AG04449 (cell line): ENCODE results near the gene CHD9NB.

Experiments used
- CTCF ChIA-PET: fragments of 350-600 bp; formaldehyde crosslinking; extraction: SDS; loops from one replicate; lab custom pipeline; 2021; ENCODE audit warnings: antibody characterized with exemption; lab: Yijun Ruan, JAX
- POLR2A ChIA-PET: fragments of 400-600, 350-600 bp; formaldehyde crosslinking; extraction: SDS; loops from one replicate; lab custom pipeline; 2020; ENCODE audit warnings: antibody characterized with exemption, inconsistent platforms; lab: Yijun Ruan, JAX
- DNase-seq: peaks from one replicate; pipeline ENCODE4 v3.0.0-alpha.2; 2010; ENCODE audit warnings: low read depth, low spot score
- H3K4me3 ChIP-seq: 2 replicates; pipeline ENCODE4 v1.5.1; 2011; ENCODE audit warnings: low read depth, mild to moderate bottlenecking, control low read depth, low read length
- TF ChIP-seq, protein P1 (sequence below): IDR thresholded peaks from one replicate; pipeline ENCODE4 v1.5.1; 2011; ENCODE audit warnings: mild to moderate bottlenecking, moderate library complexity, low read length, control low read depth, inconsistent platforms; ENCODE audit not compliant: insufficient read depth; ENCODE audit errors: missing control alignments

CHD9NB gene

DNA sequence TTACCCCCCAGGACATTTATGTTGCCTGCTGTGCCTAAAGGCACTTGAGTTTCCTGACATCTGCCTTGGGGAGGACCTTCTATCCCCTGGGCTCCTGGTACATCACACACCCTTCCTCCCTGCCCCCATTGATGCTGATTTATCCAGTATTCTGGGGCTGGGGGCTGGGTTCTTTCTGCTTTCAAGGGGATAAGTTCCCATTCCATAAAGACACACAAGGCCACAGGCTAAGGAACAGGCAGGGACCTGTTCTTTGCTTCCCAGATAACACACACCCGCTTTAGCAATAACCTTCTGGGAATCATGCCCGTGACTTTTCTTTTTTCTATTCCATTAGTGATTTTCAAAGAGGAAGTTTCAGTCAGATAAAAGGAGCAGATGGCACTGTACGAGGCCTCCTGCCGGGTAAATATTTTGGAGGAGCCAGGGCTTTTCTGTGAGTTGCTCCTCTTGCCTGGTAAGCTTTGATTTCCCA is 32.7 kb upstream of the CHD9NB start:
- TF ChIP-seq, protein P1, sequence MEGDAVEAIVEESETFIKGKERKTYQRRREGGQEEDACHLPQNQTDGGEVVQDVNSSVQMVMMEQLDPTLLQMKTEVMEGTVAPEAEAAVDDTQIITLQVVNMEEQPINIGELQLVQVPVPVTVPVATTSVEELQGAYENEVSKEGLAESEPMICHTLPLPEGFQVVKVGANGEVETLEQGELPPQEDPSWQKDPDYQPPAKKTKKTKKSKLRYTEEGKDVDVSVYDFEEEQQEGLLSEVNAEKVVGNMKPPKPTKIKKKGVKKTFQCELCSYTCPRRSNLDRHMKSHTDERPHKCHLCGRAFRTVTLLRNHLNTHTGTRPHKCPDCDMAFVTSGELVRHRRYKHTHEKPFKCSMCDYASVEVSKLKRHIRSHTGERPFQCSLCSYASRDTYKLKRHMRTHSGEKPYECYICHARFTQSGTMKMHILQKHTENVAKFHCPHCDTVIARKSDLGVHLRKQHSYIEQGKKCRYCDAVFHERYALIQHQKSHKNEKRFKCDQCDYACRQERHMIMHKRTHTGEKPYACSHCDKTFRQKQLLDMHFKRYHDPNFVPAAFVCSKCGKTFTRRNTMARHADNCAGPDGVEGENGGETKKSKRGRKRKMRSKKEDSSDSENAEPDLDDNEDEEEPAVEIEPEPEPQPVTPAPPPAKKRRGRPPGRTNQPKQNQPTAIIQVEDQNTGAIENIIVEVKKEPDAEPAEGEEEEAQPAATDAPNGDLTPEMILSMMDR: no peak
- ChIA-PET CTCF (interaction anchor here (1.5 to 2.6 kb wide), 7 partner anchors 10 to 122 kb away, joined by 3 to 11 read pairs (median 7); partner anchors contain the start of gene CHD9), POLR2A (interaction anchor here (0.8 to 3.0 kb wide), 2 partner anchors 14 to 33 kb away, joined by 3 to 20 read pairs; partner anchors contain the start of gene CHD9NB)
- no peak overlapping the region for H3K4me3 ChIP-seq
- DNase-seq: no peak

- ChIA-PET POLR2A (interaction anchor here (3.0 kb wide), 1 partner anchor 14 kb away, joined by 20 read pairs; no protein-coding TSS in a partner anchor), CTCF (interaction anchor here (1.5 to 2.6 kb wide), 4 partner anchors 10 to 30 kb away, joined by 3 to 11 read pairs (median 10); partner anchors contain the start of gene CHD9)
- no peak for DNase-seq
- TF ChIP-seq, protein P1: no peak
- no peak overlapping the region for H3K4me3 ChIP-seq
Measured at GRCh38 chr16:53084746-53085334, 32.1 kb upstream of the CHD9NB start.

DNA sequence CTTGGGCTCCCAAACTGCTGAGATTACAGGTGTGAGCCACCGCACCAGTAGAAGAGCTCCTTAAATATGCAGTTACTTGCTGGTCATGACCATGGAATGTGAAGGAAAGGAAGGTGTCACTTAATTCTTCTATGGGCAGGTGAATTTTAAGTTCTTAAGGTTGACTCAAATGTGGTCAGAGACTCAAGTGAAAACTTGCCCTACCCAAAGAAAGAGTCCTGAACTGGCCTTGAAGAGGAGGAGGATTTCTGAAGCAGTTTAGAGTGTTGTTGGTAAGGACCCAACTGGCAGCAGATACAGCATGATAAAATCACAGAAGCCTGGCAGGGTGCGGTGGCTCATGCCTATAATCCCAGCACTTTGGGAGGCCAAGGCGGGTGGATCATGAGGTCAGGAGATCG is 31.4 kb upstream of the CHD9NB start:
- POLR2A ChIA-PET: no interaction called here
- TF ChIP-seq, protein P1: no peak
- no peak for DNase-seq
- no peak overlapping the region for H3K4me3 ChIP-seq
- CTCF ChIA-PET: no interaction called here

DNA sequence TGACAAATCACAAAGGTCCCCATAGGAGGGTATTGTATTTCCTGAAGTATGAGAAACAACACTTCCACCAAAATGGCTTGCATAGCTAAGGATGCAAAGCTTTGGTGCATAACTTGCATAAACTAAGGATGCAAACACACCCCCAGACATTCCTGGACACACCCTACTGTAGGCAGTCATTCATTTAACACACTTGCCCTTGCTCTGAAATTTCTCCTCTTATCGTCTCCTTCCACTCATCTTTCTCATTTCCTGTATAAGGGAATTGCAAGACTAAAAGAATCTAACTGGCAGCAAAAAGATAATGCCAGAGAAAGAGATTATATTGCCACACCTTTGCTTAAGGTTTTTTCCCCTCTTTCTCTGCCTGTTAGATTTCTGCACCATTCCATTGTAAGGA is 30.4 kb upstream of the CHD9NB start:
- DNase-seq: no peak
- H3K4me3 ChIP-seq: no peak overlapping the region
- ChIA-PET CTCF (interaction anchor here (1.5 kb wide), 1 partner anchor 25 kb away, joined by 3 read pairs; no protein-coding TSS in a partner anchor), POLR2A (no interaction called here)
- TF ChIP-seq, protein P1: no peak

GRCh38 chr16:53082509-53082908 is 29.8 kb upstream of the CHD9NB start:
- ChIA-PET POLR2A (no interaction called here), CTCF (interaction anchor here (1.5 kb wide), 1 partner anchor 25 kb away, joined by 3 read pairs; no protein-coding TSS in a partner anchor)

More at GRCh38 chr16:53082509-53082908, 29.8 kb upstream of the CHD9NB start:
- no peak overlapping the region for H3K4me3 ChIP-seq
- DNase-seq: no peak
- TF ChIP-seq, protein P1: no peak
